ENCODE data around the gene GPAM.
A peak's percentile ranks its signal among the peaks of the same experiment; 100 is the strongest.
"Not testable (repeated sequence)": the region's sequence is repeated elsewhere in the genome, so short reads cannot be mapped to it uniquely, and the experiment has no call there.

The GPAM gene

GRCh38 chr10:112131346-112131745, 52.2 kb downstream of the GPAM start:
- H3K27ac Mint-ChIP-seq, result no peak overlapping the region
- H3K27me3 Mint-ChIP-seq, result peaks cover 0 to 7% of the 10 kb centered on the region in 2 donors
- ATAC-seq (replicated peaks) (no peak), DNase-seq (no peak)
- H3K4me1 Mint-ChIP-seq (ENCODE audit: low read depth in 2 of 2), result no peaks in the 10 kb centered on the region
- no peaks in the 10 kb centered on the region for H3K36me3 Mint-ChIP-seq (ENCODE audit: insufficient read depth)
- H3K4me3 Mint-ChIP-seq, result no peak overlapping the region
- H3K9me3 Mint-ChIP-seq, result no peaks in the 10 kb centered on the region

GRCh38 chr10:112126901-112127300, 56.7 kb downstream of the GPAM start:
- H3K4me1 Mint-ChIP-seq (ENCODE audit: low read depth in 2 of 2), result no peaks in the 10 kb centered on the region
- H3K27me3 Mint-ChIP-seq, result peaks cover 9 to 22% of the 10 kb centered on the region in 2 donors
- no peak overlapping the region for H3K4me3 Mint-ChIP-seq
- H3K27ac Mint-ChIP-seq, result no peak overlapping the region
- H3K9me3 Mint-ChIP-seq, result no peaks in the 10 kb centered on the region
- no peaks in the 10 kb centered on the region for H3K36me3 Mint-ChIP-seq (ENCODE audit: insufficient read depth)
- ATAC-seq (replicated peaks) (no peak), DNase-seq (no peak)

GRCh38 chr10:112126172-112126571, 57.4 kb downstream of the GPAM start:
- ATAC-seq (replicated peaks) (no peak), DNase-seq (no peak)
- H3K27ac Mint-ChIP-seq, result no peak overlapping the region
- no peak overlapping the region for H3K4me3 Mint-ChIP-seq
- no peaks in the 10 kb centered on the region for H3K4me1 Mint-ChIP-seq (ENCODE audit: low read depth in 2 of 2)
- no peaks in the 10 kb centered on the region for H3K9me3 Mint-ChIP-seq
- H3K36me3 Mint-ChIP-seq (ENCODE audit: insufficient read depth), result no peaks in the 10 kb centered on the region
- peaks cover 9 to 24% of the 10 kb centered on the region in 2 donors for H3K27me3 Mint-ChIP-seq

- Mint-ChIP-seq H3K27ac (no peak overlapping the region), H3K4me1 (ENCODE audit: low read depth in 2 of 2) (no peaks in the 10 kb centered on the region), H3K9me3 (no peaks in the 10 kb centered on the region), H3K4me3 (no peak overlapping the region), H3K36me3 (ENCODE audit: insufficient read depth) (no peaks in the 10 kb centered on the region), H3K27me3 (peaks cover 19 to 32% of the 10 kb centered on the region in 2 donors)
- ATAC-seq (replicated peaks), result no peak
- no peak for DNase-seq
These were observed 58.7 kb downstream of the GPAM start for GRCh38 chr10:112124866-112125265.

GRCh38 chr10:112122827-112123226, 60.7 kb downstream of the GPAM start:
- Mint-ChIP-seq H3K9me3 (no peaks in the 10 kb centered on the region), H3K4me1 (ENCODE audit: low read depth in 2 of 2) (no peaks in the 10 kb centered on the region), H3K27me3 (peaks cover 19 to 32% of the 10 kb centered on the region in 2 donors), H3K36me3 (ENCODE audit: insufficient read depth) (no peaks in the 10 kb centered on the region), H3K4me3 (no peak overlapping the region), H3K27ac (no peak overlapping the region)
- DNase-seq (no peak), ATAC-seq (replicated peaks) (no peak)

- no peaks in the 10 kb centered on the region for H3K9me3 Mint-ChIP-seq
- DNase-seq, result no peak
- no peak overlapping the region for H3K4me3 Mint-ChIP-seq
- no peaks in the 10 kb centered on the region for H3K4me1 Mint-ChIP-seq (ENCODE audit: low read depth in 2 of 2)
- peaks cover 19 to 26% of the 10 kb centered on the region in 2 donors for H3K27me3 Mint-ChIP-seq
- ATAC-seq (replicated peaks), result no peak
- H3K27ac Mint-ChIP-seq, result no peak overlapping the region
- H3K36me3 Mint-ChIP-seq (ENCODE audit: insufficient read depth), result no peaks in the 10 kb centered on the region
These were observed 63.1 kb downstream of the GPAM start for GRCh38 chr10:112120491-112120890.

GRCh38 chr10:112115781-112116385, 67.7 kb downstream of the GPAM start:
- H3K27ac Mint-ChIP-seq, result no peak overlapping the region
- no peaks in the 10 kb centered on the region for H3K36me3 Mint-ChIP-seq (ENCODE audit: insufficient read depth)
- H3K9me3 Mint-ChIP-seq, result no peaks in the 10 kb centered on the region
- H3K4me3 Mint-ChIP-seq, result no peak overlapping the region
- DNase-seq, result peak; percentile 16 to 33 (median 17)
- H3K4me1 Mint-ChIP-seq (ENCODE audit: low read depth in 2 of 2), result no peaks in the 10 kb centered on the region
- peaks cover 5 to 7% of the 10 kb centered on the region in 2 donors for H3K27me3 Mint-ChIP-seq
- peak; percentile 47 for ATAC-seq (replicated peaks)

GRCh38 chr10:112109779-112110178, 73.8 kb downstream of the GPAM start:
- not testable (repeated sequence) for DNase-seq; H3K4me3 Mint-ChIP-seq; H3K9me3 Mint-ChIP-seq; ATAC-seq (replicated peaks); H3K4me1 Mint-ChIP-seq (ENCODE audit: low read depth in 2 of 2); H3K27me3 Mint-ChIP-seq; H3K36me3 Mint-ChIP-seq (ENCODE audit: insufficient read depth); H3K27ac Mint-ChIP-seq

All from effector memory CD8-positive, alpha-beta T cell (primary cell).